Neutrophil (primary cell): ENCODE measurements around the gene ESPN.

Source experiments
- H3K27ac ChIP-seq: fragments of 200-600 bp; sonication (generic); 2 replicates; pipeline ENCODE4 v1.5.1; 2016; ENCODE audit warnings: mild to moderate bottlenecking, moderate library complexity
- H3K27me3 ChIP-seq: fragments of 200-600 bp; sonication (generic); 2 replicates; pipeline ENCODE4 v1.6.0; 2016; ENCODE audit warnings: mild to moderate bottlenecking
- H3K36me3 ChIP-seq: fragments of 200-600 bp; sonication (generic); 2 replicates; pipeline ENCODE4 v1.5.1; 2017
- H3K4me1 ChIP-seq, 2 experiments: fragments of 200-600 bp in 1 of 2; sonication (generic) in 1 of 2; 1 replicate in 1 of 2; 2 replicates in 1 of 2; pipeline versions ENCODE4 v1.5.1 to v1.6.1; 2013 to 2016; ENCODE audit warnings: low read depth in 1 of 2, low read length in 1 of 2, mild to moderate bottlenecking in 1 of 2, moderate library complexity in 1 of 2; ENCODE audit not compliant: control insufficient read depth in 1 of 2, insufficient read depth in 1 of 2
- H3K4me3 ChIP-seq, 2 experiments: fragments of 200-600 bp in 1 of 2; sonication (generic) in 1 of 2; 1 replicate in 1 of 2; 2 replicates in 1 of 2; pipeline ENCODE4 v1.5.1; 2013 to 2016; ENCODE audit warnings: low read depth in 1 of 2, low read length in 1 of 2, mild to moderate bottlenecking in 1 of 2, moderate library complexity in 1 of 2
- H3K9me3 ChIP-seq: fragments of 200-600 bp; sonication (generic); 2 replicates; pipeline ENCODE4 v1.5.1; 2016
- TF ChIP-seq, protein P1 (sequence below): fragments of 200-600 bp; sonication (generic); IDR thresholded peaks from 2 replicates; pipeline ENCODE4 v1.5.1; 2016; ENCODE audit warnings: antibody characterized with exemption

Gene ESPN

GRCh38 chr1:6414443-6414844 lies 10.1 kb upstream of the ESPN start:
- TF ChIP-seq, protein P1, sequence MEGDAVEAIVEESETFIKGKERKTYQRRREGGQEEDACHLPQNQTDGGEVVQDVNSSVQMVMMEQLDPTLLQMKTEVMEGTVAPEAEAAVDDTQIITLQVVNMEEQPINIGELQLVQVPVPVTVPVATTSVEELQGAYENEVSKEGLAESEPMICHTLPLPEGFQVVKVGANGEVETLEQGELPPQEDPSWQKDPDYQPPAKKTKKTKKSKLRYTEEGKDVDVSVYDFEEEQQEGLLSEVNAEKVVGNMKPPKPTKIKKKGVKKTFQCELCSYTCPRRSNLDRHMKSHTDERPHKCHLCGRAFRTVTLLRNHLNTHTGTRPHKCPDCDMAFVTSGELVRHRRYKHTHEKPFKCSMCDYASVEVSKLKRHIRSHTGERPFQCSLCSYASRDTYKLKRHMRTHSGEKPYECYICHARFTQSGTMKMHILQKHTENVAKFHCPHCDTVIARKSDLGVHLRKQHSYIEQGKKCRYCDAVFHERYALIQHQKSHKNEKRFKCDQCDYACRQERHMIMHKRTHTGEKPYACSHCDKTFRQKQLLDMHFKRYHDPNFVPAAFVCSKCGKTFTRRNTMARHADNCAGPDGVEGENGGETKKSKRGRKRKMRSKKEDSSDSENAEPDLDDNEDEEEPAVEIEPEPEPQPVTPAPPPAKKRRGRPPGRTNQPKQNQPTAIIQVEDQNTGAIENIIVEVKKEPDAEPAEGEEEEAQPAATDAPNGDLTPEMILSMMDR = no peak
- Histone ChIP-seq H3K9me3 (no peaks in the 10 kb centered on the region), H3K4me3 (no peak overlapping the region), H3K27me3 (peaks cover 88% of the 10 kb centered on the region), H3K4me1 (no peaks in the 10 kb centered on the region), H3K36me3 (no peaks in the 10 kb centered on the region), H3K27ac (no peak overlapping the region)

GRCh38 chr1:6414881-6415626 lies 9.5 kb upstream of the ESPN start:
- TF ChIP-seq, protein P1 = no peak
- Histone ChIP-seq H3K36me3 (no peaks in the 10 kb centered on the region), H3K4me1 (no peaks in the 10 kb centered on the region), H3K27ac (no peak overlapping the region), H3K4me3 (no peak overlapping the region), H3K9me3 (no peaks in the 10 kb centered on the region), H3K27me3 (peaks cover 92% of the 10 kb centered on the region)

DNA sequence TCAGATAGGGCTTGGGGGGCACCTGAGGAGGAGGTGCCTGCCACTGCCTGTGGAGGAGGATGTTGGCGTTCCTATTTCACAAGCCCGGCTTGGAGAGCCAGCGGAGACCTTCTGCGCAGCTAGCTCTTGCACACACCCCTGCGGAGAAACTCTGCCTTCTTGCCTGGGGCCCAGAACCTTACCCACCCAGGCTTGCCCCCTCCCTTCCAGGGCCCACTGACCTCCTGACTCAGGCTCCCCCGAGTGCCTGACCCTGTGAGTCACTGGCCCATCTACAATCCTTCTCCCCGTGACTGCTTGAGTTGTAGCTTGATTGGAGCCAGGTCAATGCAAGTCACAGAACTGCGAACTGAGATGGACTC lies 8.3 kb upstream of the ESPN start:
- Histone ChIP-seq H3K27ac (no peak overlapping the region), H3K9me3 (no peaks in the 10 kb centered on the region), H3K27me3 (peaks cover 98% of the 10 kb centered on the region), H3K4me3 (no peak overlapping the region), H3K4me1 (no peaks in the 10 kb centered on the region), H3K36me3 (no peaks in the 10 kb centered on the region)
- TF ChIP-seq, protein P1 = no peak

DNA sequence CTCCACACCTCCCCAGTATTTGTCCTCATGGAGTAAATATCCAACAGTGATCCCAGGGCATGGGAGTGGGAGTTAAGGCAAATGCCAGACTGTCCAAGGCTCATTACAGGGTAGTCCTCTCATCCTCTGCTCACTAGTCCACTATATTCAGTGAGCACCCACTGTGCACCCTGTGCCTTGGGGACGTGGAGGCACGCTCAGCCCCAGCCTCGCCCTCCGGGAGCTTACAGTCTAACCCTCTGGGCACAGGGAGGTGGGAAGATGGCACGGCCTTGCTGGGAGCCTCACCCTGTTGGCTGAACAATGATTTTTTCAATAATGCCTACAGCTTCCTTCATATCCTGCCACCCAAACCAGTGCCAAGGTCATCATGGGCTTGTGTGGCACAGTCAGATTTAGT lies 7.7 kb upstream of the ESPN start:
- peaks cover 98% of the 10 kb centered on the region for H3K27me3 ChIP-seq
- no peak overlapping the region for H3K27ac ChIP-seq
- H3K9me3 ChIP-seq = no peaks in the 10 kb centered on the region
- TF ChIP-seq, protein P1 = no peak
- no peaks in the 10 kb centered on the region for H3K4me1 ChIP-seq
- H3K36me3 ChIP-seq = no peaks in the 10 kb centered on the region
- no peak overlapping the region for H3K4me3 ChIP-seq

DNA sequence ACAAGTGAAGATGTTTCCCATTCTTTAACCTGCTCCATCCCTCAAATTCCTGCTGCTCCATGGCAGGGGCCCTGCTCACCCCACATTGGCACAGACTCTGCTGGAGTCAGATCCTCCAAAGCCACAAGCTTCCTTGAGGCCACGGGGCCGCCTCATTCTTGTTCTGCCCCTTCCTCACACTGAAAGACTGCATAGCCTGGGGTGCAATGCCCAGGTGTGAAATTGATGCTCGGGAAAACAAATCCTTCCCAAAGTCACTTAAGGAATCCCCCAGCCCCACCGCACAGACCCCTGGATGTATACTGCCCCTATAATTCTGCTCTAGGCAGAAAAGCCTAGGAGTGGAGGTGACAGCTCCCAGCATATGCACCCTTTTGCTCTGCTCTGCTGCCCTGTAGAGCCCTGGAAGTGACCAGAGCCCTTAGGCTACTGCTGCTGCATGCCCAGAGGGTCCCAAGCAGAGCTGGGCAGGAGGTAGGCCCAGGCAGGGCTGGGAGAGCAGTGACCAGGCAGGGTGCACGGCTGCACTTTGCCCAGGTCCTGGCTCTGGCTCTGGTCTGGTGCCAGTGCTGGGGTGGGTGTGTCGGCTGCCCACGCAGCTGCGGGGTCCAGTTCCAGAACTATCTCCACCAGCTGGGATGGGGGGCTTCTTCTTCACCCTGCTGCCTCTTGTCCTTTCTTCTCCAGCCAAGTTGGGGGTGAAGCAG lies 6.5 kb upstream of the ESPN start:
- no peaks in the 10 kb centered on the region for H3K4me1 ChIP-seq
- no peak overlapping the region for H3K4me3 ChIP-seq
- no peak overlapping the region for H3K27ac ChIP-seq
- H3K9me3 ChIP-seq = no peaks in the 10 kb centered on the region
- H3K36me3 ChIP-seq = no peaks in the 10 kb centered on the region
- TF ChIP-seq, protein P1 = no peak
- H3K27me3 ChIP-seq = peaks cover 100% of the 10 kb centered on the region
